T47D (cell line): ENCODE results near the gene GSTM1.
"Not testable (repeated sequence)": the region's sequence is repeated elsewhere in the genome, so short reads cannot be mapped to it uniquely, and the experiment has no call there.

Experiments
- DNase-seq, 2 experiments: peaks; one replicate each; pipeline versions ENCODE4 v3.0.0 to v3.0.0-alpha.2; 2011 to 2012; ENCODE audit warnings: low read depth in 1 of 2, low spot score in 1 of 2
- JUND ChIP-seq: IDR thresholded peaks from 2 replicates; pipeline ENCODE4 v1.6.1; 2012; ENCODE audit warnings: low read depth
- in situ Hi-C: cut with HindIII; loops from 2 replicates; pipeline ENCODE4 v1.10.0; 2016; ENCODE audit warnings: low sequenced_read_pairs, low pct_unique_long_range_greater_than_20kb

GSTM1 gene

GRCh38 chr1:109668123-109668775, 19.4 kb upstream of the GSTM1 start:
- in situ Hi-C loops: no loop called here
- DNase-seq: no peak

DNA sequence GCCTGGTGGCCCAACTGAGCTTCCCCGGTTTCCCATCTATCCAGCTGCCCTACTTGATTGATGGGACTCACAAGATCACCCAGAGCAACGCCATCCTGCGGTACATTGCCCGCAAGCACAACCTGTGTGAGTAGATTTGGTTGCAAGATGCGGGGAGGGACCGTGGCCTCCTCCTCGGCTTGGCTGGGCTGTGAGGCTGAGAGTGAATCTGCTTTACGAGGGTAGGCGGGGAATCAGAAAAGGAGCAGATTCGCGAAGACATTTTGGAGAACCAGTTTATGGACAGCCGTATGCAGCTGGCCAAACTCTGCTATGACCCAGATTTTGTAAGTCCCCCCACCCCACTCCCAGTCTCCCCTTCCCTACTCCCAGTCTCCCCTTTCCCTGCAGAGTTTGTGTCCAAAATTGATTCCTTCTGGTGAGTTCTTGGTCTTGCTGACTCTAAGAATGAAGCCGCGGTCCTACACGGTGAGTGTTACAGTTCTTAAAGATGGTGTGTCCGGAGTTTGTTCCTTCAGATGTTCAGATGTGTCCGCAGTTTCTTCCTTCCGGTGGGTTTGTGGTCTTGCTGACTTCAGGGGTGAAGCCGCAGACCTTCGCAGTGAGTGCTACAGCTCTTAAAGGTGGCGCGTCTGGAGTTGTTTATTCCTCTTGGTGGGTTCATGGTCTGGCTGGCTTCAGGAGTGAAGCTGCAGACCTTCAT, 18.2 kb upstream of the GSTM1 start:
- in situ Hi-C loops: no loop called here
- no peak for DNase-seq
- TF ChIP-seq JUND: no peak

More at GRCh38 chr1:109668123-109668775, 19.4 kb upstream of the GSTM1 start:
- TF ChIP-seq JUND: no peak

DNA sequence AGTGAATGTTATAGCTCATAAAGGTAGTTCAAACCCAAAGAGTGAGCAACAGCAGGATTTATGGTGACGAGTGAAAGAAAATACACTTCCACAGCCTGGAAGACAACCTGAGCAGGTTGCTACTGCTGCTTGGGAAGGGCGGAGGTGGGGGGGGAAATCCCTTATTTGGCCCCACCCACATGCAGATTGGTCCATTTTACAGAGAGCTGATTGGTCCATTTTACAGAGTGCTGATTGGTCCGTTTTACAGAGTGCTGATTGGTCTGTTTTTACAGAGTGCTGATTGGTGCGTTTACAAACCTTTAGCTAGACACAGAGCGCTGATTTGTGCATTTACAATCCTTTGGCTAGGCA, 17.7 kb upstream of the GSTM1 start:
- in situ Hi-C loops, DNase-seq: not testable (repeated sequence)

DNA sequence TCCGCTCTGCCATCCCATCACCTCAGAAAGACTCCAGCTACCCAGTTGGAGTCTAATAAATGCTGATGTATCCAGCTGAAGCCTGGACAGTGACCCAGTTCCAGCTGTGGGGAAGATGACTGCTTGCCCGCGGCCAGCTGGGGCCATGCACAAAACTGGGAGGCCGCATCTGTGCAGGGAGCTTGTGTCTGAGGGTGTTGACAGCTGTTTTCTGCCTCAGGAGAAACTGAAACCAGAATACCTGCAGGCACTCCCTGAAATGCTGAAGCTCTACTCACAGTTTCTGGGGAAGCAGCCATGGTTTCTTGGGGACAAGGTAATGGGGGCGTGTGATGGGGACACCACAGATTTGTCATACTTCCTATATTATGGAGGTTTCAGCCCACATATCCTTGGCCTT, 16.6 kb upstream of the GSTM1 start:
- DNase-seq: no peak
- in situ Hi-C loops: no loop called here
- no peak for TF ChIP-seq JUND

DNA sequence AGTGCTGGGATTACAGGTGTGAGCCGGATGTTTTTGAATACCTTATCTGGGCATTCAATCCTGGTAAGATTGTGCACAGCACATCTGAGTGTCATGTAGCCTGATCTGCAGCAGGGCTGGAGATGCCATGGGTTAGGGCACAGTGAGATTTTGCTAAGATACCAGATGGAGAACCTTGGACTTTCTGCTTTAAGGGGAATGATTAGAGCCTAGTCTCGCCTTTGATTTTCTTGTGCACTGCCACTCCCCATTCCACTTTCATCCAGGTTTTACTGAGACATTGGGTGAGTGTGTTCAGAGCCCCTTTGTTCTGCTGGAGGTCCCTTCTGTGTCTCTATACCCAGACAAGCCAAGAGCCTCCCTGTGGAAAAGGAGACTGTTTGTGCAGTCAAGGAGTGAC, 13.8 kb upstream of the GSTM1 start:
- DNase-seq, in situ Hi-C loops: not testable (repeated sequence)

DNA sequence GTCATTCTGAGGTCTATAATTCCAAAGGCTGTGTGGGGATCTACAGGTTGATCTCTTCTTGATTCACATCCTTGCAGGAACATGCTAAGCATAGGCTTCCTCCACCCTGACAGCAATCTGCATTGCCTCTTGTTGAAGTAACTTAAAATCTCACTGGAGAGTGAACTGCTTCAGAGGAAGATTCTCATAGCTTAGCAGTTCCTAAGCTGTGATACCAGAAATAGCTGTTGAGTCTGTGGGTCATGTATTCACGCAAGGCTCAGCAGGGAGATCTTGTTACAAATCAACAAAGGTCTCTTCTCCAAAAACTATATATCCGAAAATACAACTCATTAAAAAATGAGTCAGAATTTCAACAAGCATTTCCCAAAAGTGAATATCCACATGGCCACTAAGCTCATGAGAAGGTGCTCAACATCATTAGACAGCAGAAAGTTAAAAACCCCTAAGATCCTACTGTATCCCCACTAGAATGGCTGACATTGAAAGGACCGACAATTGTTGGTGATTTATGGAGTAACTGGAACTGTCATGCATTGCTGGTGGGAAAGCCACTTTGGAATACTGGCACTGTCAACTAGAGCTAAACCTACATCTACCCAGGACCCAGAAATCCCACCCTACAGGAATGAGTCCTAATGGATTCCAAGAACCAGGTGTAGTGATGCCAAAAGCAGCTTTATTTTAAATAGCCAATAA, 10.8 kb upstream of the GSTM1 start:
- DNase-seq, in situ Hi-C loops: not testable (repeated sequence)

GRCh38 chr1:109677459-109677858, 10.2 kb upstream of the GSTM1 start:
- DNase-seq: no peak
- TF ChIP-seq JUND: no peak
- in situ Hi-C loops: no loop called here

DNA sequence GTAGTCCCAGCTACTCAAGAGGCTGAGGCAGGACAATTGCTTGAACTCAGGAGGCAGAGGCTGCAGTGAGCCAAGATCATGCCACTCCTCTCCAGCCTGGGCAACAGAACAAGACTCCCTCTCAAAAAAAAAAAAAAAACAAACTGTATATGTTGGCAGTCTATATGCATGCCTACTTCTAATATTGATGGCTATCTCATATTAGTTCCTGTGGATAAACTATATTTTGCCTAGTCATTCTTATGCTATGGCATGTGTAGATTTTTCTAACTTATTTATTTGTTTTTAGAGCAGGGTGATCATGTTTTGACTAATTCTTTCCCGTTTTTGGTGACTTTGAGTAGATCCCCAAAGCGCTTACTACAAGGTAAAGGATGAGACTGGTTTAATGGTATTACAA, 9.0 kb upstream of the GSTM1 start:
- in situ Hi-C loops, DNase-seq: not testable (repeated sequence)

- DNase-seq, in situ Hi-C loops: not testable (repeated sequence)
These were observed 2.8 kb upstream of the GSTM1 start for GRCh38 chr1:109684777-109685176.

DNA sequence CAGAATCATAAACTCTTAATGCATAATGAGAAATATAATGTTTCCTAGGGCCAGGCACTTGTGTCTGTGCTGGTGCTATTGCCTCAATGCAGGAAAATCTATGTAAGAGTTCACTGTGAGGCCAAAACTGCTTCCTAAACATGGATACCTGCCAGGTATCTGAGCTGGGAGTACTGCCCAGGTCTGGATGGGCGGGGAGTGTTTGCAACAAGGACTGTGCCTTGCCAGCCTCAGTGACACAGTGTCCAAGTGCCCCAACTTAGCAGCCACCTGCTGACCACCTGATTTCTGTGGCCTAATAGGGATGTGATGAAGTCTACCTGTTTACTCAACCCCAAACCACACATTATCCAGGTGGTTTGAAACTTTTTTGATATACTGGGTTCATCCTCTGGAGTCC, 2.2 kb upstream of the GSTM1 start:
- in situ Hi-C loops: not testable (repeated sequence)

GRCh38 chr1:109685890-109686289, 1.7 kb upstream of the GSTM1 start:
- DNase-seq, in situ Hi-C loops: not testable (repeated sequence)

More for the DNA sequence above, 2.2 kb upstream of the GSTM1 start:
- not testable (repeated sequence) for DNase-seq

DNA sequence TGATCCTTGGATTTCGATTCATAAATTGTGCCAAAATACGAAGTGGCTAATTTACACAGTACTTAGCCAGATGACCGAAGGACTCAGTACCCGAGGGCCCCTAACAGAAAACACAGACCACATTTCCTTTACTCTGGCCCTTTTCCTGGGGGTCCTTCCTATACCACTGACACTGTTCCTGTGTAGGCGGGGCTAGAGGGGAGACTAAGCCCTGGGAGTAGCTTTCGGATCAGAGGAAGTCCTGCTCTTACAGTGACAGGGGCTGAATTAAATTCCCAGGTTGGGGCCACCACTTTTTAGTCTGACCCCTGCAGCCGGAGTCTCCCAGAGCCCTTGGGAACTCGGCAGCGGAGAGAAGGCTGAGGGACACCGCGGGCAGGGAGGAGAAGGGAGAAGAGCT, 508 bp upstream of the GSTM1 start:
- DNase-seq, in situ Hi-C loops: not testable (repeated sequence)

- in situ Hi-C loops: no loop called here
- no peak for TF ChIP-seq JUND
- no peak for DNase-seq
These were observed 2.3 kb downstream of the GSTM1 start for GRCh38 chr1:109689844-109690405.
